Gastrocnemius medialis (tissue), 4 donors: ENCODE results near the gene PRPF19.

ENCODE experiments used
- POLR2A ChIP-seq, 2 donors: fragments of 450-650 bp; IDR thresholded peaks; one replicate each; pipeline ENCODE4 v1.6.1; 2017; ENCODE audit warnings: antibody characterized with exemption in 2 of 2, mild to moderate bottlenecking in 2 of 2, moderate library complexity in 2 of 2
- TF ChIP-seq, protein P1 (sequence below), 5 experiments: fragments of 450-650 bp in 3 of 5; fragments of 200-600 bp in 2 of 5; sonication (generic) in 2 of 5; IDR thresholded peaks in 4 of 5; conservative IDR thresholded peaks in 1 of 5; 1 replicate in 4 of 5; 2 replicates in 1 of 5; pipeline ENCODE4 v1.5.1; 2016 to 2019; ENCODE audit warnings: antibody characterized with exemption in 5 of 5, mild to moderate bottlenecking in 3 of 5, moderate library complexity in 3 of 5

- TF ChIP-seq, protein P1, sequence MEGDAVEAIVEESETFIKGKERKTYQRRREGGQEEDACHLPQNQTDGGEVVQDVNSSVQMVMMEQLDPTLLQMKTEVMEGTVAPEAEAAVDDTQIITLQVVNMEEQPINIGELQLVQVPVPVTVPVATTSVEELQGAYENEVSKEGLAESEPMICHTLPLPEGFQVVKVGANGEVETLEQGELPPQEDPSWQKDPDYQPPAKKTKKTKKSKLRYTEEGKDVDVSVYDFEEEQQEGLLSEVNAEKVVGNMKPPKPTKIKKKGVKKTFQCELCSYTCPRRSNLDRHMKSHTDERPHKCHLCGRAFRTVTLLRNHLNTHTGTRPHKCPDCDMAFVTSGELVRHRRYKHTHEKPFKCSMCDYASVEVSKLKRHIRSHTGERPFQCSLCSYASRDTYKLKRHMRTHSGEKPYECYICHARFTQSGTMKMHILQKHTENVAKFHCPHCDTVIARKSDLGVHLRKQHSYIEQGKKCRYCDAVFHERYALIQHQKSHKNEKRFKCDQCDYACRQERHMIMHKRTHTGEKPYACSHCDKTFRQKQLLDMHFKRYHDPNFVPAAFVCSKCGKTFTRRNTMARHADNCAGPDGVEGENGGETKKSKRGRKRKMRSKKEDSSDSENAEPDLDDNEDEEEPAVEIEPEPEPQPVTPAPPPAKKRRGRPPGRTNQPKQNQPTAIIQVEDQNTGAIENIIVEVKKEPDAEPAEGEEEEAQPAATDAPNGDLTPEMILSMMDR (IDR thresholded peaks at IDR 0.05 in 4 of 5, conservative IDR thresholded peaks at IDR 0.05 in 1 of 5): no peak
- TF ChIP-seq POLR2A (IDR thresholded peaks at IDR 0.05): no peak
Observed at GRCh38 chr11:60852117-60852981, 54.0 kb downstream of the PRPF19 start.
